Mesothelial cell of epicardium (in vitro differentiated cells): ENCODE data around the gene TARS2. TPM values are rescaled to one million over a fixed set of nuclear protein-coding genes. Genes with fewer than 3 reads are reported as not detected.

ENCODE experiments used
- DNase-seq, 2 experiments: peaks; one replicate each; pipeline ENCODE4 v3.0.0; 2021; ENCODE audit warnings: low spot score in 2 of 2; ENCODE audit not compliant: unreplicated experiment in 2 of 2
- H3K27ac Mint-ChIP-seq: 2 replicates; pipeline ENCODE4 v1.8.0; 2021; ENCODE audit warnings: mixed read lengths
- H3K27me3 Mint-ChIP-seq: 2 replicates; pipeline ENCODE4 v1.8.0; 2021; ENCODE audit warnings: low read depth, mixed read lengths
- H3K36me3 Mint-ChIP-seq: 2 replicates; pipeline ENCODE4 v1.8.0; 2021; ENCODE audit warnings: mixed read lengths
- H3K4me1 Mint-ChIP-seq: 2 replicates; pipeline ENCODE4 v1.8.0; 2021; ENCODE audit warnings: mixed read lengths
- H3K4me3 Mint-ChIP-seq: 2 replicates; pipeline ENCODE4 v1.8.0; 2021; ENCODE audit warnings: mild to moderate bottlenecking, moderate library complexity, mixed read lengths
- H3K9me3 Mint-ChIP-seq: 2 replicates; pipeline ENCODE4 v1.8.0; 2021; ENCODE audit warnings: mixed read lengths
- CTCF ChIP-seq: fragments of 200-600 bp; sonication (generic); IDR thresholded peaks from one replicate; pipeline ENCODE4 v1.5.0; 2021; ENCODE audit warnings: antibody characterized with exemption; ENCODE audit not compliant: unreplicated experiment
- total RNA-seq: library from RNA; stranded (reverse); gene quantifications from 3 replicates; pipeline ENCODE4 v1.2.1, GENCODE V29; 2021

The TARS2 gene
- total RNA-seq, 1 donor from 2014 or later = 31.7 TPM

GRCh38 chr1:150551784-150552127 is 64.5 kb downstream of the TARS2 start:
- H3K36me3 Mint-ChIP-seq = peaks cover 2% of the 10 kb centered on the region
- H3K27me3 Mint-ChIP-seq = peaks cover 3% of the 10 kb centered on the region
- DNase-seq = no peak
- H3K4me3 Mint-ChIP-seq = no peak overlapping the region
- no peak for TF ChIP-seq CTCF
- H3K4me1 Mint-ChIP-seq = peaks cover 36% of the 10 kb centered on the region
- H3K9me3 Mint-ChIP-seq = no peaks in the 10 kb centered on the region
- H3K27ac Mint-ChIP-seq = no peak overlapping the region

- Mint-ChIP-seq H3K27me3 (peaks cover 3% of the 10 kb centered on the region), H3K36me3 (peaks cover 2% of the 10 kb centered on the region), H3K9me3 (no peaks in the 10 kb centered on the region), H3K4me1 (peaks cover 34% of the 10 kb centered on the region), H3K4me3 (no peak overlapping the region), H3K27ac (no peak overlapping the region)
- DNase-seq = no peak
- no peak for TF ChIP-seq CTCF
These were observed 65.1 kb downstream of the TARS2 start for GRCh38 chr1:150552128-150552910.

GRCh38 chr1:150552911-150553289 is 65.7 kb downstream of the TARS2 start:
- Mint-ChIP-seq H3K27ac (peak overlapping the region; percentile 21), H3K4me1 (peaks cover 34% of the 10 kb centered on the region), H3K9me3 (no peaks in the 10 kb centered on the region), H3K4me3 (no peak overlapping the region), H3K27me3 (peaks cover 3% of the 10 kb centered on the region), H3K36me3 (peaks cover 2% of the 10 kb centered on the region)
- no peak for DNase-seq
- no peak for TF ChIP-seq CTCF

GRCh38 chr1:150553392-150554085 is 66.3 kb downstream of the TARS2 start:
- Mint-ChIP-seq H3K4me3 (no peak overlapping the region), H3K4me1 (peaks cover 32% of the 10 kb centered on the region), H3K27me3 (peaks cover 3% of the 10 kb centered on the region), H3K9me3 (no peaks in the 10 kb centered on the region), H3K36me3 (peaks cover 2% of the 10 kb centered on the region), H3K27ac (no peak overlapping the region)
- DNase-seq = no peak
- TF ChIP-seq CTCF = no peak

- no peak overlapping the region for H3K27ac Mint-ChIP-seq
- peaks cover 2% of the 10 kb centered on the region for H3K36me3 Mint-ChIP-seq
- peaks cover 31% of the 10 kb centered on the region for H3K4me1 Mint-ChIP-seq
- no peak overlapping the region for H3K4me3 Mint-ChIP-seq
- DNase-seq = no peak
- no peaks in the 10 kb centered on the region for H3K9me3 Mint-ChIP-seq
- H3K27me3 Mint-ChIP-seq = peaks cover 3% of the 10 kb centered on the region
- TF ChIP-seq CTCF = no peak
These were observed 66.8 kb downstream of the TARS2 start for GRCh38 chr1:150554086-150554452.
